Muscle of back (tissue), 11 donors: ENCODE measurements around the gene SDCBP2. TPM values are rescaled to one million over a fixed set of nuclear protein-coding genes. Genes with fewer than 3 reads are reported as not detected.
A peak's percentile ranks its signal among the peaks of the same experiment; 100 is the strongest.

Experiments
- DNase-seq, 3 donors: peaks; one replicate each; pipeline versions ENCODE4 v3.0.0 to v3.0.0-alpha.2; 2013
- polyA plus RNA-seq, 10 donors: library from polyadenylated mRNA; unstranded; fragments of 120-200 nt; gene quantifications; one replicate each; pipeline ENCODE4 v1.2.1, GENCODE V29; 2013; ENCODE audit not compliant: insufficient read length in 10 of 10

Gene SDCBP2
- polyA plus RNA-seq, 10 donors = 0.83 to 2.7 (median 1.8) TPM

- DNase-seq = no peak
Observed at GRCh38 chr20:1331101-1331500, 2.2 kb upstream of the SDCBP2 start.

- DNase-seq = no peak
Observed at GRCh38 chr20:1330075-1330830, 1.3 kb upstream of the SDCBP2 start.

GRCh38 chr20:1327827-1328679 lies 886 bp downstream of the SDCBP2 start:
- no peak for DNase-seq

- peak in 2 of 3 donors; percentile 18 for DNase-seq
Observed at GRCh38 chr20:1327241-1327653, 1.7 kb downstream of the SDCBP2 start.

GRCh38 chr20:1326031-1326930 lies 2.7 kb downstream of the SDCBP2 start:
- DNase-seq = no peak

GRCh38 chr20:1325173-1326030 lies 3.5 kb downstream of the SDCBP2 start:
- DNase-seq = peak; percentile 96 to 99 (median 98)

- peak in 1 of 3 donors; percentile 11 for DNase-seq
Observed at GRCh38 chr20:1324598-1325172, 4.3 kb downstream of the SDCBP2 start.

GRCh38 chr20:1323830-1324597 lies 4.9 kb downstream of the SDCBP2 start:
- no peak for DNase-seq

GRCh38 chr20:1323256-1323655 lies 5.7 kb downstream of the SDCBP2 start:
- peak in 1 of 3 donors; percentile 30 for DNase-seq

GRCh38 chr20:1322511-1323245 lies 6.3 kb downstream of the SDCBP2 start:
- DNase-seq = peak in 2 of 3 donors; percentile 43 to 45

GRCh38 chr20:1321654-1321939 lies 7.3 kb downstream of the SDCBP2 start:
- DNase-seq = no peak

- DNase-seq = no peak
Observed at GRCh38 chr20:1320902-1321653, 7.9 kb downstream of the SDCBP2 start.

- DNase-seq = no peak
Observed at GRCh38 chr20:1320016-1320415, 8.9 kb downstream of the SDCBP2 start.

- DNase-seq = no peak
Observed at GRCh38 chr20:1319462-1319861, 9.5 kb downstream of the SDCBP2 start.

- DNase-seq = no peak
Observed at GRCh38 chr20:1319051-1319450, 9.9 kb downstream of the SDCBP2 start.

GRCh38 chr20:1317545-1318255 lies 11.2 kb downstream of the SDCBP2 start:
- DNase-seq = no peak

GRCh38 chr20:1315804-1316203 lies 13.1 kb downstream of the SDCBP2 start:
- no peak for DNase-seq
